Measurements from ENCODE around the gene SLC6A3. TPM values are rescaled to one million over a fixed set of nuclear protein-coding genes. Genes with fewer than 3 reads are reported as not detected.

The SLC6A3 gene
- polyA plus RNA-seq, 3 donors: not detected

DNA sequence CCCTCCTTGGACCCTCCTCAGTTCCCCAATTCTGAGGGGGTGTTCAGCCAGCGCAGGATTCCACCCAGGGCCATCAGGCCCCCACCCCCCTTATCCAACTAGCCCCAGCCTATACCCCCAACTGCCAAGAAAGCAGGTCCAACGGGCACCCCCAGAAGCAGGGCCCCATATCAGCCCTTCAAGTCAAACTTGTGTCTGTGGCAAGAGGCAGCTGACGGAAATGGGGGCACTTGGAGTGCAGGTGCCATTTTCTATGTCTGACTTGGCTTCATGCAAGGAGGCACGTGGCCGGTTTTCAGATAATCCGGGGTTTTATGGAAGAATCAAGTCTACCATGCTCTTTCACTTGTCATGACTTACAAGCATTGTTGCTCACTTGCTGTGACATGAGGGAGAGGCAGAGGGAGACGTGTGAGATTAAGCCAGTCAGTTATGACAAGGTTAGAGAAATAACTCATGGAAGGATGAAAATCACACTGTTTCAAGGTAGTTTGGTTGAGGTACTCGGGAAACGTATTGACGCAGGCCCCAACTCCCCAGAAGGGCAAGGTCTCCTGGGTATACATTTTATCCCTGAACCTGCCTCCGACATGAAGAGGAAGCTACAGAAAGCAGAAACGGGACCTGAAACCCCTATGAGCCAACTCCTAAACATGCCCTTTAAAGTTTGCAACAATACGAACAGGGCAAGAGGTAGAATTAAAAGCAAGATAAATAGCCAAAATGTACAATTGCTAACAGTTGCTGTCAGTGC lies 73.8 kb downstream of the SLC6A3 start:
- Histone ChIP-seq H3K9ac (ENCODE audit: insufficient read depth, low read length, poor library complexity, severe bottlenecking) (no peak overlapping the region), H3K4me3 (replicated peaks in 1 of 3; ENCODE audit: low read depth in 2 of 3, low read length in 3 of 3) (no peak overlapping the region), H3K36me3 (replicated peaks in 1 of 2; ENCODE audit: control insufficient read depth in 1 of 2, insufficient read depth in 2 of 2, low read length in 2 of 2) (no peaks in the 10 kb centered on the region), H2AFZ (ENCODE audit: insufficient read depth, low read depth, low read length, poor library complexity, severe bottlenecking) (no peak overlapping the region), H3K4me2 (replicated peaks; ENCODE audit: extremely low read depth, low read length, poor library complexity, severe bottlenecking) (no peak overlapping the region), H3K9me3 (replicated peaks in 1 of 2; ENCODE audit: control insufficient read depth in 1 of 2, insufficient read depth in 1 of 2, low read length in 2 of 2) (no peaks in the 10 kb centered on the region), H3K27ac (ENCODE audit: low read depth in 1 of 2, low read length in 2 of 2) (no peak overlapping the region), H3K27me3 (ENCODE audit: control insufficient read depth in 2 of 2, insufficient read depth in 2 of 2, low read length in 2 of 2) (no peaks in the 10 kb centered on the region), H3K4me1 (ENCODE audit: control insufficient read depth in 1 of 2, insufficient read depth in 2 of 2, low read length in 2 of 2) (no peaks in the 10 kb centered on the region), H4K20me1 (ENCODE audit: insufficient read depth, low read length) (no peaks in the 10 kb centered on the region), H3K79me2 (ENCODE audit: insufficient read depth, low read length) (no peaks in the 10 kb centered on the region)
- TF ChIP-seq, protein P1, sequence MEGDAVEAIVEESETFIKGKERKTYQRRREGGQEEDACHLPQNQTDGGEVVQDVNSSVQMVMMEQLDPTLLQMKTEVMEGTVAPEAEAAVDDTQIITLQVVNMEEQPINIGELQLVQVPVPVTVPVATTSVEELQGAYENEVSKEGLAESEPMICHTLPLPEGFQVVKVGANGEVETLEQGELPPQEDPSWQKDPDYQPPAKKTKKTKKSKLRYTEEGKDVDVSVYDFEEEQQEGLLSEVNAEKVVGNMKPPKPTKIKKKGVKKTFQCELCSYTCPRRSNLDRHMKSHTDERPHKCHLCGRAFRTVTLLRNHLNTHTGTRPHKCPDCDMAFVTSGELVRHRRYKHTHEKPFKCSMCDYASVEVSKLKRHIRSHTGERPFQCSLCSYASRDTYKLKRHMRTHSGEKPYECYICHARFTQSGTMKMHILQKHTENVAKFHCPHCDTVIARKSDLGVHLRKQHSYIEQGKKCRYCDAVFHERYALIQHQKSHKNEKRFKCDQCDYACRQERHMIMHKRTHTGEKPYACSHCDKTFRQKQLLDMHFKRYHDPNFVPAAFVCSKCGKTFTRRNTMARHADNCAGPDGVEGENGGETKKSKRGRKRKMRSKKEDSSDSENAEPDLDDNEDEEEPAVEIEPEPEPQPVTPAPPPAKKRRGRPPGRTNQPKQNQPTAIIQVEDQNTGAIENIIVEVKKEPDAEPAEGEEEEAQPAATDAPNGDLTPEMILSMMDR (IDR thresholded peaks at IDR 0.05): no peak
- intact Hi-C loops (cut with micrococcal nuclease): no loop called here
- Mint-ChIP-seq H3K27me3 (ENCODE audit: low read depth in 3 of 3) (peaks cover 14 to 23% (median 19%) of the 10 kb centered on the region in 3 donors), H3K27ac (no peak overlapping the region), H3K36me3 (no peaks in the 10 kb centered on the region), H3K4me3 (no peak overlapping the region), H3K9me3 (no peaks in the 10 kb centered on the region), H3K4me1 (peaks cover 4% of the 10 kb centered on the region)
- no peak for DNase-seq
- 70% methylated on average over 7 of the region's 13 CpGs for WGBS (ENCODE audit: insufficient coverage)

DNA sequence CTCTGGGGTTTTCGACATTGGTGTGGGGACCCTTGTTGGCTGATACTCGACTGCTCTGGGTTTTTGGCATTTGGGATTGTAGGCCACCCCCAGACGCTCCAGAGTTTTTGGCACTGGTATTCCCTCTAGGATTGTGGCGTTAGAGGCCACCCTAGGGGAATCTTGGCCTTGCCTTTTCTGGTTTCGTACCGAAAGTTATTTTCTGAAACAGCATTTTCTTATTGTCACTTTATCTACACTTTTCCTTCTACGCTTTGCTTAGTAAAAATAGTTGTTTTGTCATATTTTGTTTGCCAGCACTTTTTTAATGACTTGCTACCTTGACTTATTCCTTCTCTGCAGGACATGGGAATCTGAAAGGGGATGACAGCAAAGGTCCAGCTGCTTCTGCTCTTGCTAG lies 75.2 kb downstream of the SLC6A3 start:
- no peak overlapping the region for H3K27ac Mint-ChIP-seq
- H3K9me3 Mint-ChIP-seq: no peaks in the 10 kb centered on the region
- Histone ChIP-seq H3K9ac (ENCODE audit: insufficient read depth, low read length, poor library complexity, severe bottlenecking) (no peak overlapping the region), H4K20me1 (ENCODE audit: insufficient read depth, low read length) (no peaks in the 10 kb centered on the region), H3K4me1 (ENCODE audit: control insufficient read depth in 1 of 2, insufficient read depth in 2 of 2, low read length in 2 of 2) (no peaks in the 10 kb centered on the region), H3K27me3 (ENCODE audit: control insufficient read depth in 2 of 2, insufficient read depth in 2 of 2, low read length in 2 of 2) (no peaks in the 10 kb centered on the region), H3K36me3 (replicated peaks in 1 of 2; ENCODE audit: control insufficient read depth in 1 of 2, insufficient read depth in 2 of 2, low read length in 2 of 2) (no peaks in the 10 kb centered on the region), H3K4me2 (replicated peaks; ENCODE audit: extremely low read depth, low read length, poor library complexity, severe bottlenecking) (no peak overlapping the region), H3K4me3 (replicated peaks in 1 of 3; ENCODE audit: low read depth in 2 of 3, low read length in 3 of 3) (no peak overlapping the region), H3K9me3 (replicated peaks in 1 of 2; ENCODE audit: control insufficient read depth in 1 of 2, insufficient read depth in 1 of 2, low read length in 2 of 2) (no peaks in the 10 kb centered on the region), H3K79me2 (ENCODE audit: insufficient read depth, low read length) (no peaks in the 10 kb centered on the region), H2AFZ (ENCODE audit: insufficient read depth, low read depth, low read length, poor library complexity, severe bottlenecking) (no peak overlapping the region), H3K27ac (ENCODE audit: low read depth in 1 of 2, low read length in 2 of 2) (no peak overlapping the region)
- H3K36me3 Mint-ChIP-seq: no peaks in the 10 kb centered on the region
- 96% methylated on average over 3 of the region's 7 CpGs for WGBS (ENCODE audit: insufficient coverage)
- no peak overlapping the region for H3K4me3 Mint-ChIP-seq
- TF ChIP-seq, protein P1 (IDR thresholded peaks at IDR 0.05): no peak
- peaks cover 12 to 26% (median 16%) of the 10 kb centered on the region in 3 donors for H3K27me3 Mint-ChIP-seq (ENCODE audit: low read depth in 3 of 3)
- peaks cover 4% of the 10 kb centered on the region for H3K4me1 Mint-ChIP-seq
- intact Hi-C loops (cut with micrococcal nuclease): no loop called here
- no peak for DNase-seq
